ENCODE results near the gene ZC3H10. TPM values are rescaled to one million over a fixed set of nuclear protein-coding genes. Genes with fewer than 3 reads are reported as not detected.
"Not testable (repeated sequence)": the region's sequence is repeated elsewhere in the genome, so short reads cannot be mapped to it uniquely, and the experiment has no call there.

The ZC3H10 gene
- total RNA-seq (1 to 10 TPM; 8.1 to 9.0 TPM), polyA plus RNA-seq (3.2 TPM)

GRCh38 chr12:56117778-56118687 is at the start of gene ZC3H10:
Gene ZC3H10 (plus strand): TSS chr12:56118266. CDS start chr12:56120563, 2,297 bp downstream.
- H3K4me3 Mint-ChIP-seq, result peak within 1 kb of the TSS; percentile 89 to 100 (median 99)
- H3K36me3 ChIP-seq (ENCODE audit: insufficient read depth, low read length), result peaks cover 11% of the 10 kb centered on the region
- H3K4me1 ChIP-seq (ENCODE audit: insufficient read depth, low read length), result peaks cover 34% of the 10 kb centered on the region
- DNase-seq, result peak; percentile 93 to 100 (median 98)
- H3K9me3 Mint-ChIP-seq, result no peaks in the 10 kb centered on the region
- H3K36me3 Mint-ChIP-seq, result peaks cover 7 to 61% (median 21%) of the 10 kb centered on the region in 3 donors
- peak within 1 kb of the TSS; percentile 96 to 100 (median 98) for H3K27ac Mint-ChIP-seq
- peak within 1 kb of the TSS; percentile 93 for H3K4me3 ChIP-seq (ENCODE audit: low read length)
- peak within 1 kb of the TSS; percentile 99 for H3K27ac ChIP-seq (ENCODE audit: low read depth, low read length)
- H3K4me1 Mint-ChIP-seq, result peaks cover 37 to 43% (median 38%) of the 10 kb centered on the region in 3 donors
- peaks cover 0 to 10% of the 10 kb centered on the region in 2 donors for H3K27me3 Mint-ChIP-seq
- ChIA-PET CTCF (interaction anchor here (0.6 to 5.6 kb wide), 35 partner anchors 8 to 516 kb away, joined by 3 to 101 read pairs (median 5); partner anchors contain the start of genes ANKRD52, COQ10A, ERBB3 and ESYT1), POLR2A (interaction anchor here (0.5 to 5.8 kb wide), 26 partner anchors 8 to 607 kb away, joined by 3 to 115 read pairs (median 4); partner anchors contain the start of genes ANKRD52, CNPY2, ERBB3 and ESYT1)
- no peaks in the 10 kb centered on the region for H3K27me3 ChIP-seq (ENCODE audit: insufficient read depth, low read length, poor library complexity, severe bottlenecking)
- H3K9me3 ChIP-seq (ENCODE audit: low read length), result no peaks in the 10 kb centered on the region

GRCh38 chr12:56071648-56072047 is 46.4 kb upstream of the ZC3H10 start:
- H3K4me3 ChIP-seq (ENCODE audit: low read length), result no peak overlapping the region
- Mint-ChIP-seq H3K4me3 (no peak overlapping the region), H3K27ac (no peak overlapping the region), H3K4me1 (no peaks in the 10 kb centered on the region), H3K36me3 (no peaks in the 10 kb centered on the region), H3K27me3 (no peaks in the 10 kb centered on the region), H3K9me3 (no peaks in the 10 kb centered on the region)
- ChIA-PET POLR2A (interaction anchor here (0.7 kb wide), 1 partner anchor 420 kb away, joined by 3 read pairs; no protein-coding TSS in a partner anchor), CTCF (interaction anchor here (0.7 kb wide), 1 partner anchor 13 kb away, joined by 3 read pairs; no protein-coding TSS in a partner anchor)
- H3K4me1 ChIP-seq (ENCODE audit: insufficient read depth, low read length), result no peaks in the 10 kb centered on the region
- no peaks in the 10 kb centered on the region for H3K36me3 ChIP-seq (ENCODE audit: insufficient read depth, low read length)
- H3K27ac ChIP-seq (ENCODE audit: low read depth, low read length), result no peak overlapping the region
- H3K9me3 ChIP-seq (ENCODE audit: low read length), result no peaks in the 10 kb centered on the region
- DNase-seq, result no peak
- no peaks in the 10 kb centered on the region for H3K27me3 ChIP-seq (ENCODE audit: insufficient read depth, low read length, poor library complexity, severe bottlenecking)

- Histone ChIP-seq H3K4me3 (ENCODE audit: low read length) (no peak overlapping the region), H3K27ac (ENCODE audit: low read depth, low read length) (no peak overlapping the region), H3K9me3 (ENCODE audit: low read length) (no peaks in the 10 kb centered on the region), H3K36me3 (ENCODE audit: insufficient read depth, low read length) (no peaks in the 10 kb centered on the region), H3K27me3 (ENCODE audit: insufficient read depth, low read length, poor library complexity, severe bottlenecking) (no peaks in the 10 kb centered on the region), H3K4me1 (ENCODE audit: insufficient read depth, low read length) (peaks cover 5% of the 10 kb centered on the region)
- no peaks in the 10 kb centered on the region for H3K9me3 Mint-ChIP-seq
- no peaks in the 10 kb centered on the region for H3K36me3 Mint-ChIP-seq
- H3K27ac Mint-ChIP-seq, result no peak overlapping the region
- H3K27me3 Mint-ChIP-seq, result no peaks in the 10 kb centered on the region
- peaks cover 0 to 6% (median 0%) of the 10 kb centered on the region in 3 donors for H3K4me1 Mint-ChIP-seq
- no peak for DNase-seq
- ChIA-PET POLR2A (no interaction called here), CTCF (interaction anchor here (1.5 kb wide), 1 partner anchor 13 kb away, joined by 6 read pairs; no protein-coding TSS in a partner anchor)
- no peak overlapping the region for H3K4me3 Mint-ChIP-seq
Observed at GRCh38 chr12:56074396-56074795, 43.7 kb upstream of the ZC3H10 start.

GRCh38 chr12:56077966-56078365 is 40.1 kb upstream of the ZC3H10 start:
- not testable (repeated sequence) for DNase-seq; H3K27ac Mint-ChIP-seq; H3K4me1 ChIP-seq (ENCODE audit: insufficient read depth, low read length); H3K36me3 ChIP-seq (ENCODE audit: insufficient read depth, low read length); H3K27me3 ChIP-seq (ENCODE audit: insufficient read depth, low read length, poor library complexity, severe bottlenecking); H3K27ac ChIP-seq (ENCODE audit: low read depth, low read length); H3K36me3 Mint-ChIP-seq; H3K9me3 Mint-ChIP-seq; H3K4me3 ChIP-seq (ENCODE audit: low read length); H3K9me3 ChIP-seq (ENCODE audit: low read length)
- CTCF ChIA-PET, result interaction anchor here (0.7 to 1.4 kb wide), 2 partner anchors 27 to 31 kb away, joined by 3 to 4 read pairs; partner anchors contain the start of gene PA2G4
- Mint-ChIP-seq H3K27me3 (peaks cover 0 to 10% of the 10 kb centered on the region in 2 donors), H3K4me3 (peak overlapping the region in 4 of 7 donors; percentile 50 to 94 (median 85)), H3K4me1 (peaks cover 3 to 24% (median 4%) of the 10 kb centered on the region in 3 donors)
- POLR2A ChIA-PET, result interaction anchor here (0.6 kb wide), 2 partner anchors 40 to 52 kb away, joined by 3 read pairs; partner anchors contain the start of gene ZC3H10

GRCh38 chr12:56078427-56078826 is 39.6 kb upstream of the ZC3H10 start:
- Mint-ChIP-seq H3K36me3 (peaks cover 0 to 1% (median 0%) of the 10 kb centered on the region in 3 donors), H3K27me3 (peaks cover 2 to 10% of the 10 kb centered on the region in 2 donors), H3K4me3 (peak overlapping the region; percentile 84 to 94 (median 86)), H3K4me1 (peaks cover 3 to 24% (median 4%) of the 10 kb centered on the region in 3 donors), H3K9me3 (no peaks in the 10 kb centered on the region), H3K27ac (peak overlapping the region in 6 of 8 donors; percentile 10 to 61 (median 31))
- Histone ChIP-seq H3K9me3 (ENCODE audit: low read length) (no peaks in the 10 kb centered on the region), H3K36me3 (ENCODE audit: insufficient read depth, low read length) (no peaks in the 10 kb centered on the region), H3K4me3 (ENCODE audit: low read length) (no peak overlapping the region), H3K27me3 (ENCODE audit: insufficient read depth, low read length, poor library complexity, severe bottlenecking) (peaks cover 6% of the 10 kb centered on the region), H3K4me1 (ENCODE audit: insufficient read depth, low read length) (peaks cover 5% of the 10 kb centered on the region), H3K27ac (ENCODE audit: low read depth, low read length) (no peak overlapping the region)
- CTCF ChIA-PET, result interaction anchor here (0.7 to 1.6 kb wide), 9 partner anchors 10 to 83 kb away, joined by 3 to 8 read pairs (median 3); partner anchors contain the start of gene PA2G4
- POLR2A ChIA-PET, result interaction anchor here (0.6 kb wide), 2 partner anchors 40 to 52 kb away, joined by 3 read pairs; partner anchors contain the start of gene ZC3H10
- DNase-seq, result no peak

- DNase-seq, result peak; percentile 37 to 70 (median 42)
- no peaks in the 10 kb centered on the region for H3K9me3 ChIP-seq (ENCODE audit: low read length)
- peaks cover 6% of the 10 kb centered on the region for H3K27me3 ChIP-seq (ENCODE audit: insufficient read depth, low read length, poor library complexity, severe bottlenecking)
- ChIA-PET CTCF (interaction anchor here (0.7 to 1.6 kb wide), 12 partner anchors 10 to 83 kb away, joined by 3 to 8 read pairs (median 3); partner anchors contain the start of genes PA2G4, RPL41 and ZC3H10), POLR2A (interaction anchor here (1.4 to 2.2 kb wide), 2 partner anchors 25 to 39 kb away, joined by 4 to 9 read pairs; partner anchors contain the start of genes PA2G4 and ZC3H10)
- Mint-ChIP-seq H3K27me3 (peaks cover 7 to 12% of the 10 kb centered on the region in 2 donors), H3K9me3 (no peaks in the 10 kb centered on the region), H3K4me1 (peaks cover 3 to 24% (median 4%) of the 10 kb centered on the region in 3 donors), H3K36me3 (peaks cover 0 to 1% (median 0%) of the 10 kb centered on the region in 3 donors), H3K4me3 (peak overlapping the region; percentile 84 to 94 (median 86)), H3K27ac (peak overlapping the region in 6 of 8 donors; percentile 10 to 70 (median 50))
- H3K4me3 ChIP-seq (ENCODE audit: low read length), result peak overlapping the region; percentile 83
- H3K27ac ChIP-seq (ENCODE audit: low read depth, low read length), result peak overlapping the region; percentile 38
- H3K36me3 ChIP-seq (ENCODE audit: insufficient read depth, low read length), result no peaks in the 10 kb centered on the region
- peaks cover 5% of the 10 kb centered on the region for H3K4me1 ChIP-seq (ENCODE audit: insufficient read depth, low read length)
Observed at GRCh38 chr12:56078931-56079722, 38.9 kb upstream of the ZC3H10 start.
